GM21529 (cell line): ENCODE data around the gene NDRG4.

Experiments
- ATAC-seq: cut with Tn5 transposase; IDR thresholded peaks from one replicate; pipeline ENCODE4 v1.9.1; 2021; ENCODE audit not compliant: unreplicated experiment

The NDRG4 gene

DNA sequence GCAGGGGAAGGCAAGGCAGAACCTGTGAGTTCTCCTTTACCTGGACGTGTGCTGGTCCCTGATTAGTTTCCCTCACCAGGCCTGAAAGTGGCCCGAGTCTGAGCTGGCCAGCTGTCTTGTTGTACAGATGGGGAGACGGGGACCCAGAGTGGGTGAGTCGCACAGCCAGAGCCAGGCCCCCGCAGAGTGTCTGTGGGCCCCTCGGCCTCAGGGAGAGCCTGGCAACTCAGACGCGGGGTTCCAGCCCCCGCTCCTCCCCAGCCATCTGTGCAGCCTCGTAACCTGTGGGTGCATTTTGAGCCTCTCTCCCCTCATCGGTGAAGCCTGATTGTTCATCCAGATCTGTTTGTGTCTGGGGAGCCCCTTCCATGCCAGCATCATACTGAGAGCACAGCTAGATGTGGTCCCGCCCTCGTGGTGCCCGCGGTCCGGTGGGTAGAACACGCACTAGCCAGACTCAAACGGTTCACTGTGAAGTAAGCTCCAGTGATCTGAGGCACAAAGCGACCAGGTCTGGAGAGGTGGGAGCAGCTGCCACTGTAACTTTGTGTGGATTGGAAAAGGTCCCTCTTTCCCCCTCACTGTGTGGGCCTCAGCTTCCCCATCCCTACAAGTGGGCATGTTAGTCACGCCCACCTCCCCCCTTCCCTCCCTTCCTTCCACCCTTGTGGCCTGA, 6.0 kb upstream of the NDRG4 start:
- no peak for ATAC-seq

DNA sequence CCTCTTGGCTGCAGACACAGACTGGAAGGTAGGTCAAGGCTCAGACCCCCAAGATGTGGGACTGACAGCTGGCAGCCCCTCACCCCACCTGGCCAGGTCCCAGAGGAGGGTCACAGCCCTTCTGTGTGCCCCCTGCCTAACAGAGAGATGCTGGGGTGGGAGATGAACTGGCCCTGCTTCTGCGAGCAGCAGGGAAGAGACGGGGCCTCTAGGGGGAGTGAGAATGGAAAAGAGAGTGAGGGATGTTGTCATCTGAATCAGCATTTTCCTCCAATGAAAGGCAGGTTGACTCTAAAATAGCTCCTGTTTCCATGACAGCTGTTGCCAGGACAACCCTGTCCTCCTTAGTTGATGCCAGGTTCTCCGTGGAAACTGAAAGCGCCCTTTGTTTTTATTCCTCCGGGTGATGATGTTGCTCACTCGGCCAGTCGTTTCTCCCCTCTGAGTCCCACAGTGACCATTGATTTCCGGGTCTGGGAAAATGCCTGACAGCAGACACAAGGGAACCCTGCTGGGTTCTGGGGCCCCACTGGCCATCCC, 4.9 kb upstream of the NDRG4 start:
- ATAC-seq, result peak; percentile 70

DNA sequence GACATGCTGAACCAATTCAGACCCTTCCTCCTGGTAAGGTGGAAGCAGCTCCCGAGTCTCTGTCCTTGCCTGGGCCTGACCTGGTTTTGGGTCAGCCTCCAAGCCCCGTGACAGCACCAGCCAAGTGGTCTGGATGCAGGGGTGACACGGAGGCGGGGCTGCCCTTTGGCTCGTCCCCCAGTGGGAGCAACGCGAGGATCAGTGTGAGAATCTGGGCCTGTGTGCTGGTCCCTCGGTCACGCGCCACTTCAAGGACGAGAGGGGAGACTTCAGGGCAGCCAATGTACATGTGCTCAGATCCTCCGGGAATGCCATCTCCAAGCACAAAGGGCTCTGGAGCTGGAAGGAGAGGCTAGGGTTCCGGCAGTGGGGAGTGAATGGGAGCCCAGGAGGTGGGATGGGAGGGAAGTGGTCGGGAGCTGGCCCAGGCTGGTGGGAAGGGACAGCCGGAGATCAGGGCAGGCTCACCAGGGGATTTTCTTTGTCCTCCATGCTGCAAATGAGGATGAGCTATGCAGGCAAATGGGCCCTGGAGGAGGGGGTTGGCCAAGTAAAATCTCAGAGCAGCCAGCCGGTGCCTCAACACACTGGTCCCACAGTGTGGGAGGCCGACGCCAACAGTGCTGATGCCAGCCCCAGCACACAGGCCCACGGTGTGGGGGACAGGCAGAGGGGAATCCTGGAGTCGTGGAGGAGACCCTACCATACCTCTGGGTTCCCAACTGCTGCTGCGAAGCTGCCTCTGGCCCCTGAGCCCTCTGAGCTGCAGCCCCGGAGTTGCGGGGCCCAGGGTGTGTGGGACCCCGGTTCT, 4.2 kb upstream of the NDRG4 start:
- no peak for ATAC-seq

DNA sequence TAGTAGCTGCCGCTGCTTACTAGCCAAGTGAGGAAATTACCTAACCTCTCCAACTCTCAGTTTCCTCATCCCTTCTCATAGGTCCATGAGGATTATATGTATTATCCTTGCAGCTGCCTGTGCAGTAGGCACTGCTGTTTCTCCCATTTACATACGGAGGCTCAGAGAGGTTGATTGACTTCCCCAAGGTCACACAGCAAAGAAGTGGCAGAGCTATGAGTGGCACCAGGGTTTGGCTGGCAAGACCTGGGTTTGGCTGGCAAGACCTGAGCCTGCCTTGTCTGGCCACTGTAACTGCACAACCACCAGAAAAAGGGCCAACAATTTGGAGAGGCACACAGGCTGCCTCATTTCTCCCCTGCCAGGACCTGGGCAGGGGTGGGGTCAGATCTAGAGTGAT, 2.5 kb upstream of the NDRG4 start:
- no peak for ATAC-seq

DNA sequence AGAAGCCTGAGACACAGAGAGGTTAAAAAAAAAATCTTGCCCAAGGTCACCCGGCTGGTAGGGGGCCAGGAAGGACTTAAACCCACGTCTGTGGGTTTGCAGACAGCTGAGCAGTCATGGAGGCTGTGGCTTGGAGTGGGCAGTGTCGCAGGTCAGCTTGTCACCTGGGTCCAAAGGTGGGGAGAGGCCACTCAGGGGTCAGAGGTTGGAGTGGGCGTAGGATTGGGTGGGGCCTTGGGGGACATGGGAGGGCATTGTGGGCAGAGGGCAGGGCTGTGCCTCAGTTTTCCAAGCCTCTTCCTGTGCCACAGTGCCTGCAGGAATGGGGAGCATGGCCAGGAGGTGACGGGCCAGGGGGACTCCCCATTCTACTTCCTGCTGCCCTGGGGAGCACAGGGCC, 2.0 kb upstream of the NDRG4 start:
- ATAC-seq, result no peak

DNA sequence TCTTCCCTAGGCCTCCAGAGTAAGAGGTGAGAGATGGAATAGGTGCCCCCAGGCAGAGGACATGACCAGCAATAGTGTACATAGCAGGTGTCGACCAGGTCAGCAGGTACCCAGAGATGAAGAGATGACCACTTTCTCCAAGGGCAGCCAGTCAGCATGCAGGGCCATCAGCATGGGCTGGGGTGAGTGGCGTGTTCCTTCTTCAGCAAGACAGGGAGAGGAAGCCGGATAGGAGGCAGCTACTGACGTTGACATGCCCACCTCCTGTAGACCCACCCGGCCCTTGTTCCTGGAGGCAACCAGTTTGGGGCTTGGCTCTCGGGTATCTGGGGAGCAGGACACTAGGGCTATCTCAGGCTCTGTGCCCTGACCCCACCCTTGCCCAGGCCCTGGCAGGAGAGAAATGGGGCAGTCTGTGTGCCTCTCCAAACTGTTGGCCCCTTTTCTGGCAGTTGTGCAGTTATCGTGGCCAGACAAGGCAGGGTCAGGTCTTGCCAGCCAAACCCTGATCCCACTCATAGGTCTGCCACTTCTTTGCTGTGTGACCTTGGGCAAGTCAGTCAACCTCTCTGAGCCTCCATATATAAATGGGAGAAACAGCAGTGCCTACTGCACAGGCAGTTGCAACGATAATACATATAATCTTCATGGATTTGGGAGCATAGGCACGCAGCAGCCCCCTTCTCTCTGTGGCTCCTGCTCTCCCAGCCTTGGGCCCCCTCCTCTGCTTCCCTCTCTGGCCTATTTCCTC, 1.4 kb upstream of the NDRG4 start:
- ATAC-seq, result no peak

DNA sequence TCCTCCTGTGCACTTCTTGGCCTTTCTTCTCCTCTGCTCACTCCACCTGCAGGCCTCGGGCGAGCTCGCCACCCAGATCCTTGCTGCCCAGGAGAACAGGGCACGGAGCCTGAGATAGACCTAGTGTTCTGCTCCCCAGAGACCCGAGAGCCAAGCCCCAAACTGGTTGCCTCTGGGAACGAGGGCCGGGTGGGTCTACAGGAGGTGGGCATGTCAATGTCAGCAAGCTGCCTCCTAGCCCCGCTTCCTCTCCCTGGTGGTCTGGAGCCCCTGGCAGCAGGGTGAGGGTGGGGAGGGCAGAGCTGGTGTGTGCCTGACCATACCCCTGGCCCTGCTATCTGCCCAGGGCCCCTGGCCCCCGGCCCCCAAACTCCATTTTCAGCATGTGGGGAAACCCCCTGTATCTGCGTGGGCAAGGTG, 841 bp upstream of the NDRG4 start:
- ATAC-seq, result no peak

DNA sequence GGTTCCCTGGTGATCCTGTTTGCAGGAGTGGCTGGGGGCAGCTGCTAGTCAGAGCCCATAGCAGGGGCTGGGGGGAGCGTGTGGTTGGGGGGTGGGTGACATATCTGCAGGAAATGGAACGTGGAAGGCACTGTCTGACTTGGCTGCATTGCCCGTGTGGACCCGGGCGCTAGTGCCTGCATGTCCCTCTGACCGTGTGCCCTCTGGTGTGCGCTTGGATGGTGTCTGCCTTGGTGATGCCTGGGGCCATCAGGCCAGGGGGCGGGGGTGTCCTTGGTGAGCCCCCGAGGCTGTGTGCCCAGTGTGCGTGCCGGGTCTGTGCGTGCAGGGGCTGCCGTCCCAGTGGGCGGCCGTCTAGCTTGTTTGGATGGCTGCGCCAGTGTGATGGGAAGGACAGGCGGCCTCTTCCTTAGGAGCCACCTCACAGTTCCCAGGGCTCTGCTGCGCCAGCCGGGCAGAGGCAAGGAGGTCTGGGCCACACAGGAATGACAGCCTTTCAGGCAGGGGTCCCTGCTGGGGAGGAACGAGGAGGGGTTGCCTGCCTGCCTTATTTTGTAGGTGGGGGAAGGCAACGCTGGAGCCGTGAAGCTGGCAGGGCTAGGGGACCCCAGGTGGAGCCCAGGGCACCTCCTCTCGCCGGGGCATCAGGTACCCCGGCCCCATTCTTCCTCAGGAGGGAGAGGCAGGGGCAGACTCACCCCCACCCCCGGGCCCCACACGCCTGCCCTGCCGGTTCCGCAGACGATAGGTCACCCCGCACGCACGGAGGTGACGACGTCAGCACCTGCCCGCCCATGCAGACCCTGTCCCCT, 693 bp downstream of the NDRG4 start:
- no peak for ATAC-seq

DNA sequence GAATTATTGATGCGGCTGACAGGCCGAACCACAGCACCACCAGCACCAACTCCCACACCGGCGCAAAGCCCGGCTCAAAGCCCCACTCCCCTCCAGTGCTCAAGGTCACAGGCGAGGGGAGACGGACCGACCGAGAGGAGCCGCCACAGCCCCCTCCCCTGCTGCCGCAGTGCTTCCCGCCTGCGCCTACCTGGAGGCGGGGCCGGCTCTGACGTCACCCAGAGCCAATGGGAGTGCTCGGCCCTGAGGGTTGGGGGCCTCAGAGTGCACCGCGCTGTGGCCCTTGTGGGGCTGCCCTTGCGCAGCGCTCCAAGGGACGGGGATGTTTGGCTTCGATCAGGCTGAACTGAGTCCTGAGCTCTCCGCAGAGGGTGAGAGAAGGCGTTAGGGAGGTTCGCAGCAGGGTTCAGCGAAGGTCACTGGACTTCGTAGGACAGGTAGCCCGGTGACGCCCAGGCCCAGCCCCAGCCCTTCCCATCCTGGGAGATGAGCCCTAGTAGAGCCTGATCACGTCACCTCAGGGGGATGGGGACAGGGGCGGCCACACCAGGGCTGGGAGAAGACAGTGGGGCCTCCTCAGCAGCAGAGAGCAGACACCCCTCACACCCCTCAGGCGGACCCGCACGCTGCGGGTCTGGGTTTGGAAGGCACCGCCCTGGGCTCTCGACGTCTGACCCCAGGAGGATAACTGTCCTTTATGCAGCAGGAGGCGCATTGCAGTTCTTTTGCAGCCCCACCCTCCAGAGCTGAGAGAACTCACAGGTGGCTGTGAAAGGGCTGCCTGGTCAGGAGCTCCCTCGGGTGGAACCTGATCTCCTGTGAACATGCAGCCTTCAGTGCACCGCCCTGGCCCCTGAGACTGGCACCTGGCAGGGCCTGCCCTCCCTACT, 1.5 kb downstream of the NDRG4 start:
- no peak for ATAC-seq

DNA sequence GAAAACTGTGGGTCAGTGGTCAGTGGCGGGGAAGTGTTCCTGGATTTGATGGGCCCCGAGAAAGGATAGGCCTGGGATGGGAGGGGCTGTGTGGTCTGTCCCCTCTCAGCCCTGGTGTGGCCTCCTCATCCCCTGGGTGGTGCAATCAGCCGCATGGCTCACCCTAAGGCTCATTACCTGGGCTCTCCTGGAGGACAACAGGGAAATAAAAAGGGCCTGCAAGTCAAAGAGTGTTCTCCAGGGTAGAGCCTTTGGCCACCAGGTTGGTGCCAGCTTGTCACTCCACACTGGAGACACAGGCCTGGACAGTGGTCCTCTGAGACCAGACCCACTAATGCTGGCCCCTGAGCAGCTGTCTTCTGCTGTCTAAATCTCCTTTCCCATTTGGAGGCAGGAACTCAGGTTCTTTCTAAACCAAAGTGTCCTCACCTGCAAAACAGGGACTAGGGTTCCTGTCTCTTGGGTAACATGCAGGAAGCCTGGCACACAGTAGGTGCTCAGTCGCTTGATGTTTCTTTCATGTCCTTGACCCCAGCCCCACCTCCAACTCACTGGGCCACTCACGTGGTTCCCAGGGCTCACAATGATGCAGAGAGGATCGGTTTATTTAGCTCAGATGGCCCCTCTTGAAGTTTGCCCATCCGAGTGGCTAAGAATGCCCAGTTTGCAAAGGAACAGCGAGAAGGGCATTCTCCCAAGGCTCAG, 2.4 kb downstream of the NDRG4 start:
- ATAC-seq, result no peak

DNA sequence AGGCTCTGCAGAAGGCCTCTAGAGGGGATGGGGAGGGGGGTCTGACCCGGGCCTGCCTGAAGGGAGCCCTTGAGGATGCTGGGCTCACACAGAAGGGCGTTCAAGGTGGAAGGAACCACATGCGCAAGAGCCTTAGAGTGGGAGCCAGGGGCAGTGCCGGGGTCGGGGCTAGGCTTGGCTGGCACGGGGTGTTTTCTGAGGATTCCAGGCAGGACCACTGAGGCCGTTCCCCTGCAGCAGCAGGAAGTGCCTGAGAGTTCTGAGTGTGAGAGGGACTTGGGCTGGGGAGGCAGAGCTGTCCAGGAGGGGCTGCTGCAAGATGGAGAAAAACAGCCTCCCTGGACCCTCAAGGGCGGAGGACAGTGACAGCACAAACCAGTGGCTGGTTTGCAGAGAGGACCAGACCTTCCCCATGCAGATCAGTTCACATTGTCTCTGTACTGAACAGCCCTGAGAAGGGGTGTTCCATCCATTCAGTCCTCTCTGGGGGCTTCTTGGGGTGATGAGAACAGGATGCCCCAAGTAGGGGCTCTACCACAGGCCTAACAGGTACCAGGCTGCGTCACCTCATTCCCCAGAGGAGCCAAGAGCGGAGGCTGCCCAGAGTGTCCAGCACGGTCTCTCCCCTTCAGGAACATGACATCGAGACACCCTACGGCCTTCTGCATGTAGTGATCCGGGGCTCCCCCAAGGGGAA, 3.4 kb downstream of the NDRG4 start:
- no peak for ATAC-seq

DNA sequence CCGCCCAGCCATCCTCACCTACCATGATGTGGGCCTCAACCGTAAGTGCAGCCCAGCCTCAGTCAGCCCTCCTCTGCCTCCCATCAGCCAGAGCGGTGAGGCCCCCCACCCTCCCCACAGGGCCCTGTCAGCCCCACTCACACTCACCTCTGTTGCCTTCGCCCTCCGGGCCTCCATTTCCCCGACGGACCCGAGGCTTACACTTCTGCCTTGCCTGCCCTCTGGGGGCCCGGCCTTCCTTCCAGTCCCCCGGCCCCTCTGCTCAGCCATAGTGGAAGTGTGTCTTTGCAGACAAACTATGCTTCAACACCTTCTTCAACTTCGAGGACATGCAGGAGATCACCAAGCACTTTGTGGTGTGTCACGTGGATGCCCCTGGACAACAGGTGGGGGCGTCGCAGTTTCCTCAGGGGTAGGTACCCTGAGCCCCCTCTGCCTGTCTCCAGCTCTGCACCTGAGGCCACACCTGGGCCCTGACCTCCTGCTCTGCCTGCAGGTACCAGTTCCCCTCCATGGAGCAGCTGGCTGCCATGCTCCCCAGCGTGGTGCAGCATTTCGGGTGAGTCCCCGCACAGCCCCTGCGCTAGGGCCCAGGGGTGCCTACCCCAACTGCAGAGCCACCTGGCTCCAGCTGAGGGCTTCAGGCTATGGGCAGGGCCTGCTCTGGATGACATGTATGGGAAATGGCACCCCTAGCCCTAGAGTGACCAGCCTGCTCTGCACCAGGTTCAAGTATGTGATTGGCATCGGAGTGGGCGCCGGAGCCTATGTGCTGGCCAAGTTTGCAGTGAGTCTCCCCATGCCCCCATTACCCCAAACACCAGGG, 4.1 kb downstream of the NDRG4 start:
- ATAC-seq, result no peak

DNA sequence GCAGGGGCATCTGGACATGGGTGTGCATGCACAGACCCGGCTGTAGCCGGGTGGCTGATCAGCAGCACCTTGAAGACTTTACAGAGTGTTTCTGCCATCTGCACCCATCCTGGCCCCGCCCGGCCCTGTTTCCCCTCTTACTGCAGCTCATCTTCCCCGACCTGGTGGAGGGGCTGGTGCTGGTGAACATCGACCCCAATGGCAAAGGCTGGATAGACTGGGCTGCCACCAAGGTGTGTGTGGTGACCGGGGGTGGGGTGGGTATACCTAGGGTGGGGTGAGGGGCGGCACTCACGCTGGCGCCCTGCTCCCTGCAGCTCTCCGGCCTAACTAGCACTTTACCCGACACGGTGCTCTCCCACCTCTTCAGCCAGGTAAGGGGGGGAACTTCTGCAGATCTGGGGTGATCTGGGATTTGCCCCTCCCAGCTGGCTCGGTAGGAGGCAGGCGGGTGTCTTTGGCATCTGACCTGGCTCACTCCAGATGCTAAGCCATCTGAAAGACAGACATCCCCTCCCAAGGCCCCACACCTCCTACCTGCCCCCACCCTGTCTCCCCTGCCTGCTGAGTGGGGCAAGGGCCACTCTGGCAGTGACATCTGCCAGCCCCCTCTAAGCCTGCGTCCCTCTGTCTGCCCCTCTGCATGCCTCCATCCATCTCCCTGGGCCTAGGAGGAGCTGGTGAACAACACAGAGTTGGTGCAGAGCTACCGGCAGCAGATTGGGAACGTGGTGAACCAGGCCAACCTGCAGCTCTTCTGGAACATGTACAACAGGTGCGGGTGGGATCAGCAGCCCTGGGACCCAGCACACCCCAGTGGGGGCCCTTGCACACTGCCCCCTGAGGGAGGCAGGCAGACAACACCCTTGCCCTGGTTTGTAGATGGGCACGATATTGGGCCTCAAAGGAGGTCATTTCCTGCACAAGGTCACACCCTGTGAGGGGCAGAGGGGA, 6.6 kb downstream of the NDRG4 start:
- no peak for ATAC-seq

DNA sequence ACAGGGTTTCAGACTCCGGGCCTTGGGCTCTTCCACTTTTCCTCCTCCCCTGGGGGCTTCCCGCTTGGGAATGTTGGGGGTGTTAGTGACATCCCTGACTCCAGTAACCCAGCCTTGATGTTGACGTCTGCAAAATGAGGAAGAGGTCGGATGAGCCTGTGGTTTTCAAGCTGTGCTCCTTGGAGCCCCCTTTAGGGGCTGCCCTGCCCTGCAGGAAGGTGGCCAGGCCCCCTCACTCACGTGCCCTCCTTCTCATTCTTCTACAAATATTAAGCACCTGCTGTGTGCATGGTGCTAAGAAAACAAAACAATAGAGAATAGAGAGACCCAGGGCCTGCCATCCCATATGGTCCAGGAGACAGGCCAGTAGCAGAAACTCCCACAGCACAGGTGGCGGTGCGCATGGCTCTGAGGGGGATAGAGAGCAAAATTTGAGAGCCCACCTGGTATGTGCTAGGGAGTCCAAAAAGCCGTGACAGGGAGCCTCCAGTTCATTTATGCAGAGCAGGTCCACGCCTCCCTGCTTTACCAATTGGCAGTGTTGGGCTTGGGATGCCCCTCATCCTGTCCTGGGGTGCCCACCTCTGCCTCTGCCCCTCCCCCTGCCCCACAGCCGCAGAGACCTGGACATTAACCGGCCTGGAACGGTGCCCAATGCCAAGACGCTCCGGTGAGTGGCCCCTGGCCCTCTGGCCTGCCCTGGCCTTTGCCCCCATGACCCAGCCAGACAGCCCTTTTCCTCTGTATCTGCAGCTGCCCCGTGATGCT, 7.4 kb downstream of the NDRG4 start:
- ATAC-seq, result no peak

DNA sequence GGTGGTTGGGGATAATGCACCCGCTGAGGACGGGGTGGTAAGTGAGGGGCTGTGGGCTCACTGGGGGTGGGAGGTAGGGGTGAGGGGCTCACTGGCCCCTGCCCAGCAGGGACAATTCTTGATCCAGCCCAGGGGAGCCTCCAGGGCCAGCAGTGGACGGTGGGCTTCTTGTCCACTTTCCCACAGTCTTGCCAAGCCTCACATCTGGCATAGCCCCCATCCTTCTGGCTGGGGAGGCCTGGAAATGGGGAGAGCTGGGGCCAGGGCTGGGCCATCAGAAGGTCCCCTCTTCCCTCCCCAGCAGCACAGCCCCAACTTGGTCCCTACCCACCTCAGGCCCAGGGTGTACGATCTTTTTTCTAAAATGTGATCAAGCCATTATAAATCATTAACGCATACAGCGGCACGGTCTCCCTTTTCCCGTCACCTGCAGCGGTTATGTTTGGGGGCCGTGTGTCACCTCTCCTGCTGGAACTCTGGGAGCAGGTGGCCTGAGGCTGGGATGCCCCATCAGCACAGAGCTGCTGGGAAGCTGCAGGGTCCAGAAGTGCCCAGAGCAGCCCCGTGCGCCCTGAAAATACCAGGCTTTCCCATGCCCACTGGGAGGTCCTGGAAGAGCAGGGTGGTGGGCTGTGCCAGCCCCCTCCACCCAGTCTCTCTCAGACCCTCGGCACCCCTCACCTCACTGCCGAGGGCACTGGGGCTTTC, 8.2 kb downstream of the NDRG4 start:
- ATAC-seq, result no peak
